Esophagus muscularis mucosa (tissue), 4 donors: ENCODE measurements around the gene CDH4. TPM values are rescaled to one million over a fixed set of nuclear protein-coding genes. Genes with fewer than 3 reads are reported as not detected.

Experiments
- DNase-seq: peaks from one replicate; pipeline ENCODE4 v3.0.0-alpha.2; 2017; ENCODE audit errors: extremely low spot score
- H3K27ac ChIP-seq, 4 donors: fragments of 200-600 bp; sonication (generic); replicated peaks in 1 of 4; 1 replicate in 3 of 4; 2 replicates in 1 of 4; pipeline ENCODE4 v1.5.1; 2016 to 2019; ENCODE audit warnings: mild to moderate bottlenecking in 1 of 4
- H3K27me3 ChIP-seq, 4 donors: fragments of 200-600 bp; sonication (generic); one replicate each; pipeline versions ENCODE4 v1.5.1 to v1.6.0; 2016 to 2019
- H3K36me3 ChIP-seq, 4 donors: fragments of 200-600 bp; sonication (generic); one replicate each; pipeline ENCODE4 v1.5.1; 2016 to 2019
- H3K4me1 ChIP-seq, 4 donors: fragments of 200-600 bp; sonication (generic); one replicate each; pipeline ENCODE4 v1.5.1; 2016 to 2019
- H3K4me3 ChIP-seq, 4 donors: fragments of 200-600 bp; sonication (generic); 1 replicate in 2 of 4; 2 replicates in 2 of 4; pipeline ENCODE4 v1.5.1; 2016 to 2019; ENCODE audit warnings: mild to moderate bottlenecking in 4 of 4, moderate library complexity in 1 of 4
- H3K9me3 ChIP-seq, 4 donors: fragments of 200-600 bp; sonication (generic); 1 replicate in 3 of 4; 2 replicates in 1 of 4; pipeline ENCODE4 v1.5.1; 2016 to 2019
- EP300 ChIP-seq: sonication (generic); formaldehyde crosslinking; IDR thresholded peaks from one replicate; pipeline ENCODE4 v1.6.1; 2017; ENCODE audit warnings: antibody characterized with exemption
- POLR2A ChIP-seq: fragments of 450-650 bp; IDR thresholded peaks from one replicate; pipeline ENCODE4 v1.6.1; 2017; ENCODE audit warnings: antibody characterized with exemption, moderate library complexity, mild to moderate bottlenecking, low read depth
- POLR2AphosphoS5 ChIP-seq, 2 donors: sonication (generic); formaldehyde crosslinking; IDR thresholded peaks; one replicate each; pipeline ENCODE4 v1.6.1; 2017; ENCODE audit warnings: antibody characterized with exemption in 2 of 2
- WGBS: methylation state at CpG from one replicate; pipeline ENCODE4 v1.1.5; 2018; 5-methylcytosine and 5-hydroxymethylcytosine counted together
- intact Hi-C: fragments of 100-400 bp; cut with DNase I; formaldehyde crosslinking; loops from one replicate; pipeline ENCODE4 v1.15.1; 2023
- total RNA-seq, 4 donors: library from RNA; depleted of rRNA; stranded (reverse); fragments of >200 nt; gene quantifications; one replicate each; pipeline versions ENCODE4 v1.1.0 to v1.2.1, GENCODE V29; 2016
- TF ChIP-seq, protein P1 (sequence below), 3 experiments: fragments of 200-600 bp in 2 of 3; fragments of 450-650 bp in 1 of 3; sonication (generic) in 2 of 3; IDR thresholded peaks; one replicate each; pipeline ENCODE4 v1.5.1; 2017 to 2019; ENCODE audit warnings: antibody characterized with exemption in 3 of 3, mild to moderate bottlenecking in 2 of 3, moderate library complexity in 1 of 3

CDH4 gene
- total RNA-seq, 4 donors from 2014 or later, result 0.42 to 1.3 (median 0.48) TPM

DNA sequence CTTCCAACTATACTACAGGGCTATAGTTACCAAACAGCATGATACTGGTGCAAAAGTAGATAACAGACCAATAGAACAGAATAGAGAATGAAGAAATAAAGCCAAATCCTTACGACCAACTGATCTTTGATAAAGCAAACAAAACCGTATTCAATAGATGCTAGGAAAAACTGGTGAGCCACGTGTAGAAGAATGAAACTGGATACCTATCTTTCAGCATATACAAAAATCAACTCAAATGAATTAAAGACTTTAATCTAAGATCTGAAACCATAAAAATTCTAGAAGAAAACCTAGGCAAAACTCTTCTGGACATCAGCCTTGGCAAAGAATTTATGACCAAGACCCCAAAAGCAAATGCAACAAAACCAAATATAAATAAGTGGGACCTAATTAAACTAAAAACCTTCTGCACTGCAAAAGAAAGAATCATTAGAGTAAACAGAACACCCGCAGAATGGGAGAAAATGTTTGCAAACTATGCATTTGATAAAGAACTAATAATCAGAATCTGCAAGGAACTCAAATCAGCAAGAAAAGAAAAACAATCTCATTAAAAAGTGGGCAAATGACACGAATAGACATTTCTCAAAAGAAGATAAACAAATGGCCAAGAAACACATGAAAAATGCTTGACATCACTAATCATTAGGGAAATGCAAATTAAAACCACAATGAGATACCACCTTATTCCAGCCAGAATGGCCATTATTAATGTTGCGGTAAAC lies 703.8 kb downstream of the CDH4 start:
- Histone ChIP-seq H3K4me3 (no peak overlapping the region), H3K27ac (no peak overlapping the region), H3K9me3 (no peaks in the 10 kb centered on the region), H3K4me1 (no peaks in the 10 kb centered on the region), H3K36me3 (no peaks in the 10 kb centered on the region), H3K27me3 (peaks cover 0 to 35% (median 7%) of the 10 kb centered on the region in 4 donors)
- no peak for TF ChIP-seq POLR2A
- TF ChIP-seq EP300, result no peak
- no peak for TF ChIP-seq POLR2AphosphoS5 (IDR thresholded peaks at IDR 0.05)
- TF ChIP-seq, protein P1, sequence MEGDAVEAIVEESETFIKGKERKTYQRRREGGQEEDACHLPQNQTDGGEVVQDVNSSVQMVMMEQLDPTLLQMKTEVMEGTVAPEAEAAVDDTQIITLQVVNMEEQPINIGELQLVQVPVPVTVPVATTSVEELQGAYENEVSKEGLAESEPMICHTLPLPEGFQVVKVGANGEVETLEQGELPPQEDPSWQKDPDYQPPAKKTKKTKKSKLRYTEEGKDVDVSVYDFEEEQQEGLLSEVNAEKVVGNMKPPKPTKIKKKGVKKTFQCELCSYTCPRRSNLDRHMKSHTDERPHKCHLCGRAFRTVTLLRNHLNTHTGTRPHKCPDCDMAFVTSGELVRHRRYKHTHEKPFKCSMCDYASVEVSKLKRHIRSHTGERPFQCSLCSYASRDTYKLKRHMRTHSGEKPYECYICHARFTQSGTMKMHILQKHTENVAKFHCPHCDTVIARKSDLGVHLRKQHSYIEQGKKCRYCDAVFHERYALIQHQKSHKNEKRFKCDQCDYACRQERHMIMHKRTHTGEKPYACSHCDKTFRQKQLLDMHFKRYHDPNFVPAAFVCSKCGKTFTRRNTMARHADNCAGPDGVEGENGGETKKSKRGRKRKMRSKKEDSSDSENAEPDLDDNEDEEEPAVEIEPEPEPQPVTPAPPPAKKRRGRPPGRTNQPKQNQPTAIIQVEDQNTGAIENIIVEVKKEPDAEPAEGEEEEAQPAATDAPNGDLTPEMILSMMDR (IDR thresholded peaks at IDR 0.05), result no peak
- 80% methylated on average over 6 of the region's 6 CpGs for WGBS
- intact Hi-C loops, result no loop called here
- no peak for DNase-seq

DNA sequence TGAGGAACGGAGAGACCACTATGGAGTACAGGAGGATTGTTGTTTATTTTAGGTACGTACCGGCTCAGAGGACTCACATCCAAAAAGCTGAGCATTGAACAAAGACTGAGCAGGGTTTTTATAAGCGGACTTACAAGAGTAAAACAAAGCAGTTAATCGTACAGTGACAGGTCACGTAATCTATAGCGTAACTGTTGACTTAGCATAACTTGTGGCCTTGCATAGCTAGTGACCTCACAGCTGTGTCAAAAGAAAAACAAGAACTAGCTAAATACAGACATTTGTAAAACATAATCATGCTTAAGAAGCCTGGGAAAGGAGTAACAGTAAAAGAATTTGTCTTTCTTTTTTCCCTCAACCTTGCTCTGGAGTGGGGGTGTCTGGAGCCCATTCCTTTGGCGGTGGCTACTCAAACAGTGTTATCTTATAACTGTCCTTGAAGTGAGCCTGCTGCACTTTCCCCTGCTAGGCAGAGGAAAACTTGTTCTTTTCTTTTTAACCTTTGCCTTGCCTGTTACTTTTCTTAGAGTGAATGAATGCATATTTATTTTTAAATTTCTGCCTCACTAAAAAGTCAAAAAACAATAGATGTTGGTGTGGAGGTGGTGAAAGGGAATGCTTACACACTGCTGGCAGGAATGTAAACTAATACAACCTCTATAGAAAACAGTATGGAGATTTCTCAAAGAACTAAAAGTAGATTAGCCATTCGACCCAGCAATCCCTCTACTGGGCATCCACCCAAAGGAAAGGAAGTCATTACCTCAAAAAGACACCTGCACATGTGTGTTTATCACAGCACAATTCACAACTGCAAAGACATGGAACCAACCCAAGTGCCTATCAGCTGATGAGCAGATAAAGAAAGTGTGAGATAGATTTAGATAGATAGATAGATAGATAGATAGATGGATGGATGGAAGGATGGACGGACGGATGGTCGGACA lies 704.6 kb downstream of the CDH4 start:
- no peaks in the 10 kb centered on the region for H3K4me1 ChIP-seq
- TF ChIP-seq POLR2AphosphoS5 (IDR thresholded peaks at IDR 0.05) (no peak), EP300 (no peak), POLR2A (no peak)
- TF ChIP-seq, protein P1 (IDR thresholded peaks at IDR 0.05), result no peak
- no peaks in the 10 kb centered on the region for H3K9me3 ChIP-seq
- intact Hi-C loops, result no loop called here
- 47% methylated on average over 12 of the region's 12 CpGs for WGBS
- H3K27ac ChIP-seq, result no peak overlapping the region
- no peak overlapping the region for H3K4me3 ChIP-seq
- H3K36me3 ChIP-seq, result no peaks in the 10 kb centered on the region
- peaks cover 0 to 32% (median 7%) of the 10 kb centered on the region in 4 donors for H3K27me3 ChIP-seq
- DNase-seq, result no peak

- no peak for TF ChIP-seq POLR2A
- TF ChIP-seq, protein P1 (IDR thresholded peaks at IDR 0.05), result no peak
- no peak for TF ChIP-seq POLR2AphosphoS5 (IDR thresholded peaks at IDR 0.05)
- no peak for TF ChIP-seq EP300
- DNase-seq, result no peak
- intact Hi-C loops, result no loop called here
- 83% methylated on average over 12 of the region's 12 CpGs for WGBS
- H3K27me3 ChIP-seq, result peaks cover 0 to 17% (median 0%) of the 10 kb centered on the region in 4 donors
- H3K4me1 ChIP-seq, result no peaks in the 10 kb centered on the region
- no peaks in the 10 kb centered on the region for H3K36me3 ChIP-seq
- no peak overlapping the region for H3K4me3 ChIP-seq
- no peaks in the 10 kb centered on the region for H3K9me3 ChIP-seq
- no peak overlapping the region for H3K27ac ChIP-seq
Measured at GRCh38 chr20:61957961-61958715, 706.1 kb downstream of the CDH4 start.

DNA sequence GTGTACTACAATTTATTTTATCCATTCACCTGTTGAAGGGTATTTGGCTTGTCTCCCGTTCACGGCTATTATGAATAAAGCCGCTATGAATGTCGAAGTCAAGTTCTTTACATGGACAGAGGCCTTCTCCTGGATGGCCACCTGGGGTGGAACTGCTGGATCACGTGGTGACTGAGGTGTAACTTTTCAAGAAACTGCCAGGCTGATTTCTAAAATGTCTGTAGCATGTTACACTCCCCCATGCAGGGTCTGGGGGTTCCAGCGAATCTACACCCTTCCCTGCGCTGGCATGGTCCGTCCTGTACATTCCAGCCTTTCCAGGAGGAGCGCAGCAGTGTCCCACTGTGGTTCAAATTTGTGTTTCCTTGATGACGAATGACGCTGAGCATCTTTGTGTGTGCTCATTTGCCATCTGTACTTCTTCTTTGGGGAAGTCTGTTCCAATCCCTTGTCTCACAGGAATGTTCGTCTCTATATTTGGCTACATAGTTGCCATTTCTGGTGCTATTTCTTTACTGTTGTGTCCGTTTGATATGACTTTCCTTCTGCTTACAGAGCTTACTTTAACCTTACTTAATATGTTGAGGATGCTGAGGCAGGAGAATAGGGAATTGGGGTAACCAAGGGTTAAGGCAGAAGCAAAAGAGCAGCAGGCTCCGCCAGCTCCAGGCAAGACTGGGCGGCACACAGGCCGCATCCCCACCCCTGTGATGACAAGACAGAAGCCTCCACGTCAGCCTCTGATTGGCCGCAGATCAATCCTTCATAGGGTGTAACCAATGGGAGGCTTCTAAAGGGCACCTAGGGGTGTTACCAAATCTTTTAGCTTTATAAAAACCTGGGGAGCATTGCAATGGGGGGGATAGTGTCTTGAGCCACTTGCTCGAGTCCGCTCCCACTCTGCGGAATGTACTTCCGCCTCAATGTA lies 707.0 kb downstream of the CDH4 start:
- no peak for DNase-seq
- TF ChIP-seq POLR2AphosphoS5 (IDR thresholded peaks at IDR 0.05) (no peak), EP300 (no peak), POLR2A (no peak)
- TF ChIP-seq, protein P1 (IDR thresholded peaks at IDR 0.05), result no peak
- peaks cover 0 to 8% (median 0%) of the 10 kb centered on the region in 4 donors for H3K27me3 ChIP-seq
- no peaks in the 10 kb centered on the region for H3K4me1 ChIP-seq
- 72% methylated on average over 22 of the region's 22 CpGs for WGBS
- no peak overlapping the region for H3K4me3 ChIP-seq
- H3K27ac ChIP-seq, result no peak overlapping the region
- H3K36me3 ChIP-seq, result no peaks in the 10 kb centered on the region
- H3K9me3 ChIP-seq, result no peaks in the 10 kb centered on the region
- intact Hi-C loops, result no loop called here
